ENCODE measurements around the gene SLC46A2.

Gene SLC46A2

GRCh38 chr9:112860451-112860850, 30.2 kb downstream of the SLC46A2 start:
- Histone ChIP-seq H3K4me1 (ENCODE audit: insufficient read depth, low read length) (no peaks in the 10 kb centered on the region), H3K9ac (ENCODE audit: low read depth, low read length) (no peak overlapping the region), H3K36me3 (ENCODE audit: insufficient read depth, low read length) (no peaks in the 10 kb centered on the region; the same call in 1 of the 2 replicates), H3K9me3 (ENCODE audit: control insufficient read depth, insufficient read depth, low read length) (no peaks in the 10 kb centered on the region)

- Histone ChIP-seq H3K4me1 (ENCODE audit: insufficient read depth, low read length) (no peaks in the 10 kb centered on the region), H3K9ac (ENCODE audit: low read depth, low read length) (no peak overlapping the region)
These were observed 32.0 kb downstream of the SLC46A2 start for GRCh38 chr9:112858625-112859147.

GRCh38 chr9:112858005-112858404, 32.7 kb downstream of the SLC46A2 start:
- Histone ChIP-seq H3K9ac (ENCODE audit: low read depth, low read length) (no peak overlapping the region), H3K4me1 (ENCODE audit: insufficient read depth, low read length) (no peaks in the 10 kb centered on the region), H3K36me3 (ENCODE audit: insufficient read depth, low read length) (no peaks in the 10 kb centered on the region; the same call in 1 of the 2 replicates), H3K9me3 (ENCODE audit: control insufficient read depth, insufficient read depth, low read length) (no peaks in the 10 kb centered on the region)

More at GRCh38 chr9:112858625-112859147, 32.0 kb downstream of the SLC46A2 start:
- no peaks in the 10 kb centered on the region for H3K9me3 ChIP-seq (ENCODE audit: control insufficient read depth, insufficient read depth, low read length)
- H3K36me3 ChIP-seq (ENCODE audit: insufficient read depth, low read length) = no peaks in the 10 kb centered on the region; the same call in 1 of the 2 replicates

- Histone ChIP-seq H3K4me1 (ENCODE audit: insufficient read depth, low read length) (no peaks in the 10 kb centered on the region), H3K36me3 (ENCODE audit: insufficient read depth, low read length) (no peaks in the 10 kb centered on the region; the same call in 1 of the 2 replicates), H3K9me3 (ENCODE audit: control insufficient read depth, insufficient read depth, low read length) (no peaks in the 10 kb centered on the region), H3K9ac (ENCODE audit: low read depth, low read length) (no peak overlapping the region)
These were observed 33.8 kb downstream of the SLC46A2 start for GRCh38 chr9:112856843-112857242.

GRCh38 chr9:112856200-112856599, 34.5 kb downstream of the SLC46A2 start:
- H3K9ac ChIP-seq (ENCODE audit: low read depth, low read length) = no peak overlapping the region
- H3K36me3 ChIP-seq (ENCODE audit: insufficient read depth, low read length) = no peaks in the 10 kb centered on the region; the same call in 1 of the 2 replicates
- no peaks in the 10 kb centered on the region for H3K4me1 ChIP-seq (ENCODE audit: insufficient read depth, low read length)
- H3K9me3 ChIP-seq (ENCODE audit: control insufficient read depth, insufficient read depth, low read length) = no peaks in the 10 kb centered on the region

GRCh38 chr9:112854657-112855056, 36.0 kb downstream of the SLC46A2 start:
- no peaks in the 10 kb centered on the region for H3K4me1 ChIP-seq (ENCODE audit: insufficient read depth, low read length)
- no peaks in the 10 kb centered on the region for H3K36me3 ChIP-seq (ENCODE audit: insufficient read depth, low read length)
- no peak overlapping the region for H3K9ac ChIP-seq (ENCODE audit: low read depth, low read length)
- no peaks in the 10 kb centered on the region for H3K9me3 ChIP-seq (ENCODE audit: control insufficient read depth, insufficient read depth, low read length)

GRCh38 chr9:112853882-112854585, 36.6 kb downstream of the SLC46A2 start:
- no peak overlapping the region for H3K9ac ChIP-seq (ENCODE audit: low read depth, low read length)
- no peaks in the 10 kb centered on the region for H3K9me3 ChIP-seq (ENCODE audit: control insufficient read depth, insufficient read depth, low read length)
- no peaks in the 10 kb centered on the region for H3K4me1 ChIP-seq (ENCODE audit: insufficient read depth, low read length)
- H3K36me3 ChIP-seq (ENCODE audit: insufficient read depth, low read length) = no peaks in the 10 kb centered on the region

- Histone ChIP-seq H3K9ac (ENCODE audit: low read depth, low read length) (no peak overlapping the region), H3K36me3 (ENCODE audit: insufficient read depth, low read length) (no peaks in the 10 kb centered on the region)
These were observed 37.8 kb downstream of the SLC46A2 start for GRCh38 chr9:112852741-112853504.

GRCh38 chr9:112850840-112851239, 39.8 kb downstream of the SLC46A2 start:
- no peak overlapping the region for H3K9ac ChIP-seq (ENCODE audit: low read depth, low read length)
- H3K9me3 ChIP-seq (ENCODE audit: control insufficient read depth, insufficient read depth, low read length) = no peaks in the 10 kb centered on the region
- peaks cover 5% of the 10 kb centered on the region for H3K4me1 ChIP-seq (ENCODE audit: insufficient read depth, low read length)
- no peaks in the 10 kb centered on the region for H3K36me3 ChIP-seq (ENCODE audit: insufficient read depth, low read length)

More at GRCh38 chr9:112852741-112853504, 37.8 kb downstream of the SLC46A2 start:
- Histone ChIP-seq H3K9me3 (ENCODE audit: control insufficient read depth, insufficient read depth, low read length) (no peaks in the 10 kb centered on the region), H3K4me1 (ENCODE audit: insufficient read depth, low read length) (peaks cover 5% of the 10 kb centered on the region; the same call in 1 of the 2 replicates)

GRCh38 chr9:112849363-112849922, 41.2 kb downstream of the SLC46A2 start:
- H3K36me3 ChIP-seq (ENCODE audit: insufficient read depth, low read length) = no peaks in the 10 kb centered on the region
- no peak overlapping the region for H3K9ac ChIP-seq (ENCODE audit: low read depth, low read length)
- peaks cover 5% of the 10 kb centered on the region for H3K4me1 ChIP-seq (ENCODE audit: insufficient read depth, low read length)
- no peaks in the 10 kb centered on the region for H3K9me3 ChIP-seq (ENCODE audit: control insufficient read depth, insufficient read depth, low read length)

GRCh38 chr9:112848316-112849151, 42.1 kb downstream of the SLC46A2 start:
- Histone ChIP-seq H3K36me3 (ENCODE audit: insufficient read depth, low read length) (no peaks in the 10 kb centered on the region), H3K4me1 (ENCODE audit: insufficient read depth, low read length) (peaks cover 5% of the 10 kb centered on the region), H3K9me3 (ENCODE audit: control insufficient read depth, insufficient read depth, low read length) (no peaks in the 10 kb centered on the region), H3K9ac (ENCODE audit: low read depth, low read length) (no peak overlapping the region)

GRCh38 chr9:112846528-112847488, 43.9 kb downstream of the SLC46A2 start:
- Histone ChIP-seq H3K4me1 (ENCODE audit: insufficient read depth, low read length) (peaks cover 5% of the 10 kb centered on the region), H3K9ac (ENCODE audit: low read depth, low read length) (no peak overlapping the region), H3K36me3 (ENCODE audit: insufficient read depth, low read length) (no peaks in the 10 kb centered on the region), H3K9me3 (ENCODE audit: control insufficient read depth, insufficient read depth, low read length) (no peaks in the 10 kb centered on the region)
